COLO829 (cell line): Measurements from ENCODE around the gene CST7.

Source experiments
- DNase-seq: peaks from one replicate; pipeline ENCODE4 v3.0.0; 2012; ENCODE audit warnings: low spot score

Gene CST7

GRCh38 chr20:25005661-25006060 lies 56.6 kb downstream of the CST7 start:
- no peak for DNase-seq

- no peak for DNase-seq
Observed at GRCh38 chr20:25006431-25007167, 57.5 kb downstream of the CST7 start.

- DNase-seq: no peak
Observed at GRCh38 chr20:25007491-25008305, 58.6 kb downstream of the CST7 start.

GRCh38 chr20:25008388-25009217 lies 59.5 kb downstream of the CST7 start:
- DNase-seq: no peak
